ENCODE measurements around the gene DKC1. TPM values are rescaled to one million over a fixed set of nuclear protein-coding genes. Genes with fewer than 3 reads are reported as not detected.

Gene DKC1
- total RNA-seq, 1 experiment from 2014 or later = 158 TPM

DNA sequence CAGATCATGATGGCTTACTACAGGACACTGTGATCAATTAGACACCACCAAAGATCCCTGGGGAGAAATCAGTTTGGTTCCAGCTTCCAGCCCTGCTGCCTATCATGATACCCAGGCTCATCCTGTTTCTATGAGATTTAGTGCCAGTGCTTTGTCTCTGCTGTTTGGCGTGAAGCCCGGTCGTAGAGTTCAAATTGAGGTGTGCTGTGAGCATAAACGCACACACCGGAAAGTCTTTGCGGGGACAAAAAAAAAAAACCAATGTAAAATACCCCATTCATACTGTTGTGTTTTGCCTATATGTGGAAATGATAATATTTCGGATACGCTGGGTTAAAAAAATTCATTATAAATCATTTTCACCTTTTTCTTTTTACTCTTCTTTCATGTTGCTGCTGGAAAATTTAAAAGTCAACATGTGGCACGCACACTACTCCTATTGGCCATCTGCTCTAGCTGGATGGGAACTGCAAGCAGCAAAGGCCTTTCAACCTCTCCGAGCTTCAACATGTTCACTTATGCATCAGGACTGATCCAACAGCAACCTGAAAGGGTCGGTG, 607 bp upstream of the DKC1 start:
- H3K27me3 ChIP-seq (replicated peaks; ENCODE audit: insufficient read depth, low read depth, low read length, poor library complexity) = no peaks in the 10 kb centered on the region
- BruUV-seq (replicated peaks) = TSS peak; percentile 98
- intact Hi-C loops (cut with micrococcal nuclease; ENCODE audit: unreplicated experiment) = no loop called here
- ChIA-PET POLR2A (ENCODE audit: low non-redundant PET) (no interaction called here), CTCF (interaction anchor here (1.0 to 1.1 kb wide), 2 partner anchors 11 to 13 kb away, joined by 3 read pairs; partner anchors contain the start of gene GAB3)
- H3K36me3 ChIP-seq (ENCODE audit: insufficient read depth, low read length, poor library complexity, severe bottlenecking) = peaks cover 24% of the 10 kb centered on the region
- TF ChIP-seq CTCF (conservative IDR thresholded peaks at IDR 0.05; ENCODE audit: low read depth, low read length) (no peak), EZH2 (IDR thresholded peaks at IDR 0.05; ENCODE audit: borderline replicate concordance, low read depth, low read length, poor library complexity, severe bottlenecking) (no peak)
- H3K9me3 ChIP-seq (ENCODE audit: low read depth, low read length, poor library complexity, severe bottlenecking) = no peaks in the 10 kb centered on the region
- peak overlapping the region; percentile 60 for H3K4me3 ChIP-seq (ENCODE audit: low read depth, low read length, poor library complexity, severe bottlenecking)
- DNase-seq (ENCODE audit: low spot score) = no peak
- peak overlapping the region; percentile 67 for H3K27ac ChIP-seq (ENCODE audit: low read depth, low read length, poor library complexity, severe bottlenecking)
- H3K4me1 ChIP-seq (ENCODE audit: insufficient read depth, low read length, poor library complexity, severe bottlenecking) = no peaks in the 10 kb centered on the region

GRCh38 chrX:154774622-154775021, 12.0 kb downstream of the DKC1 start:
- Histone ChIP-seq H3K4me3 (ENCODE audit: low read depth, low read length, poor library complexity, severe bottlenecking) (no peak overlapping the region), H3K4me1 (ENCODE audit: insufficient read depth, low read length, poor library complexity, severe bottlenecking) (no peaks in the 10 kb centered on the region), H3K27me3 (replicated peaks; ENCODE audit: insufficient read depth, low read depth, low read length, poor library complexity) (no peaks in the 10 kb centered on the region), H3K36me3 (ENCODE audit: insufficient read depth, low read length, poor library complexity, severe bottlenecking) (peaks cover 64% of the 10 kb centered on the region), H3K27ac (ENCODE audit: low read depth, low read length, poor library complexity, severe bottlenecking) (no peak overlapping the region), H3K9me3 (ENCODE audit: low read depth, low read length, poor library complexity, severe bottlenecking) (peaks cover 3% of the 10 kb centered on the region)
- ChIA-PET POLR2A (ENCODE audit: low non-redundant PET) (no interaction called here), CTCF (no interaction called here)
- TF ChIP-seq EZH2 (IDR thresholded peaks at IDR 0.05; ENCODE audit: borderline replicate concordance, low read depth, low read length, poor library complexity, severe bottlenecking) (no peak), CTCF (conservative IDR thresholded peaks at IDR 0.05; ENCODE audit: low read depth, low read length) (no peak)
- intact Hi-C loops (cut with micrococcal nuclease; ENCODE audit: unreplicated experiment) = no loop called here
- BruUV-seq (replicated peaks) = no TSS peak
- DNase-seq (ENCODE audit: low spot score) = no peak

DNA sequence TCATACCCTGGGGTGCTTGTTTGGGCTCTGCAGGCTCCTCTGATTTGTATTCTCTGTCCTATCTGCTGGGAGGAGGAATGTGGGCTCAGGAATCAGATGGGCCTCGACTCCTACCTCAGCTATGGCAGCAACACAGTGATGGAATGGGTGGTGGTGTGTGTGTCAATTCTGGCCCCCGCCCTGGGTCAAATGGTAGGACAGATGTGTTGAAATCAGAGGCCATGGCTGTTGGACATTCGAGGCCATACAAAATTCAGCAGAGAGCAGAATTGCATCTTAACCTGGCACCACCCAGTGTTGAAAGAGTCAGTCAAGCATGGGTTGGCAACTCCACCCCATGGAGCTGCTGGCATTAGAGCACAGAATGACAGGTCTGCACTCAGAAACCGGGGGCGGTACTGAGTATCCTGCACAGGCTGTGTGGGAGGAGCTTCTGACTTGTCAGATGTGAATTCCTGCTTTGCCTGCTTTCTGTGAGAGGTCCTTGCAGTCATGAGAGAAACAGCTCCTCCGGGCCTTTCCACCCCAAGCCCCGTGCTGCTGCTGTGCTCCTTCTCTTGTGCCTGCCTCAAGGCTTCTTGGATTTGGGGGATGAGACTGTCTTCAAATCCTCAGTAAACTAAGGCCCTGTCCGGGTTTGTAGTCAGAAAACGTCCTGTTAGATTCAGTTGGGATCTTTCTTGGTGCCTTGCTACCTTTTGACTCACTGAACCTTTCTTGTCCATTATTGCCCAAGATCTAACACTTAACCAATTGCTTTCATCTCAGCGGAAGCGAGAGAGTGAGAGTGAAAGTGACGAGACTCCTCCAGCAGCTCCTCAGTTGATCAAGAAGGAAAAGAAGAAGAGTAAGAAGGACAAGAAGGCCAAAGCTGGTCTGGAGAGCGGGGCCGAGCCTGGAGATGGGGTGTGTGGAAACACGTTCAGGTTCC, 13.0 kb downstream of the DKC1 start:
- intact Hi-C loops (cut with micrococcal nuclease; ENCODE audit: unreplicated experiment) = no loop called here
- TF ChIP-seq EZH2 (IDR thresholded peaks at IDR 0.05; ENCODE audit: borderline replicate concordance, low read depth, low read length, poor library complexity, severe bottlenecking) = no peak
- TF ChIP-seq CTCF (conservative IDR thresholded peaks at IDR 0.05; ENCODE audit: low read depth, low read length) = no peak
- Histone ChIP-seq H3K4me3 (ENCODE audit: low read depth, low read length, poor library complexity, severe bottlenecking) (no peak overlapping the region), H3K27me3 (replicated peaks; ENCODE audit: insufficient read depth, low read depth, low read length, poor library complexity) (no peaks in the 10 kb centered on the region), H3K27ac (ENCODE audit: low read depth, low read length, poor library complexity, severe bottlenecking) (no peak overlapping the region), H3K4me1 (ENCODE audit: insufficient read depth, low read length, poor library complexity, severe bottlenecking) (no peaks in the 10 kb centered on the region), H3K36me3 (ENCODE audit: insufficient read depth, low read length, poor library complexity, severe bottlenecking) (peaks cover 57% of the 10 kb centered on the region), H3K9me3 (ENCODE audit: low read depth, low read length, poor library complexity, severe bottlenecking) (peaks cover 3% of the 10 kb centered on the region)
- BruUV-seq (replicated peaks) = no TSS peak
- ChIA-PET CTCF (no interaction called here), POLR2A (ENCODE audit: low non-redundant PET) (no interaction called here)
- DNase-seq (ENCODE audit: low spot score) = peak; percentile 12
